HUES64 (cell line): ENCODE data around the gene POLN.

ENCODE experiments used
- H3K27ac ChIP-seq: 2 replicates; pipeline ENCODE4 v1.7.0; 2013; ENCODE audit warnings: low read depth, low read length, inconsistent platforms
- H3K27me3 ChIP-seq: 2 replicates; pipeline ENCODE4 v1.6.1; 2013; ENCODE audit warnings: mild to moderate bottlenecking, low read length; ENCODE audit not compliant: insufficient read depth
- H3K36me3 ChIP-seq: 2 replicates; pipeline ENCODE4 v1.6.1; 2013; ENCODE audit warnings: mild to moderate bottlenecking, low read length; ENCODE audit not compliant: insufficient read depth
- H3K4me1 ChIP-seq: 2 replicates; pipeline ENCODE4 v1.6.1; 2013; ENCODE audit warnings: mild to moderate bottlenecking, low read length, moderate library complexity; ENCODE audit not compliant: insufficient read depth
- H3K4me3 ChIP-seq: 2 replicates; pipeline ENCODE4 v1.5.1; 2013; ENCODE audit warnings: mild to moderate bottlenecking, low read length, moderate library complexity
- H3K9ac ChIP-seq: 2 replicates; pipeline ENCODE4 v1.6.1; 2013; ENCODE audit warnings: mild to moderate bottlenecking, low read depth, low read length
- H3K9me3 ChIP-seq: 2 replicates; pipeline ENCODE4 v1.6.1; 2013; ENCODE audit warnings: low read depth, low read length; ENCODE audit not compliant: insufficient read depth
- WGBS: fragments of 150-250, 120-280 bp; methylation state at CpG from one replicate; pipeline ENCODE4 v1.1.7; 2013; ENCODE audit warnings: missing lambda C conversion rate; 5-methylcytosine and 5-hydroxymethylcytosine counted together

POLN gene

GRCh38 chr4:2142630-2143427 lies 99.1 kb downstream of the POLN start:
- Histone ChIP-seq H3K9me3 (no peaks in the 10 kb centered on the region), H3K27ac (no peak overlapping the region), H3K4me1 (peaks cover 10% of the 10 kb centered on the region; the same call in 1 of the 2 replicates), H3K9ac (no peak overlapping the region), H3K36me3 (no peaks in the 10 kb centered on the region), H3K4me3 (no peak overlapping the region), H3K27me3 (peaks cover 96% of the 10 kb centered on the region)
- 63% methylated on average over 5 of the region's 7 CpGs for WGBS

DNA sequence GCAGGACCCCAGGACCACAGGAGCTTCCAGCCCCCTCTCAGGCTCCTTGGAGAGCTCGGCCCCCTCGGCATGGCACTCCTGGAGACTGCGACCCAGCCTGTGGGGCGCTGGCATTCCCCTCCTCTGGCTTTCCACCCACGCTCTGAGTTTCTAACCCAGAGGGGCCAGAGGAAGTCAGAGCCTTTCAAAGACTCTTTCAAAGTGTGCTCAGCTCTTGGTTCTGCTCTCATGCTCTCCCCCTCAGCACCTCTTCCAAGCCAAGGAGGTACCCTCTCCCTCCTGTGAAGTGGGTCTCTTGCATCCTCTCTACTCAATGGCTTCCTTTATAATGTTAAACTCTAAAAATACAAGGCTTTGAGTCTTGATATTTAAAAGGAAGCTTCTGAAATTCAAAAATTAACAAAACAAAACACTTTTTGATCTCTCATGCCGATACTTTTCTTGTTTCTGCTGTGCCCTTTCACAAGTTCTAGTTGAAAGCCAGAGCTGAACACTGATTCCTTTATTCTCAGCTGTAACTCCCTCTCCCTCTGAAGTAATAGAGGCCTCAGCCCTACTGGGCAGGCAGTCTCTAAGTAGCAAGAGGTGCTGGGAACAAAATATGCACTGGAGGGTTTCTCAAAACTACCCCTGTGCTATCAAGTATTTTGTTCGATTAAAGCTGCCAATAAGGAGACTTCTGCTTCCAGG lies 100.0 kb downstream of the POLN start:
- no peaks in the 10 kb centered on the region for H3K9me3 ChIP-seq
- no peak overlapping the region for H3K27ac ChIP-seq
- H3K4me3 ChIP-seq: no peak overlapping the region
- 17% methylated on average over 7 of the region's 7 CpGs for WGBS
- H3K36me3 ChIP-seq: no peaks in the 10 kb centered on the region
- peaks cover 10% of the 10 kb centered on the region; the same call in 1 of the 2 replicates for H3K4me1 ChIP-seq
- no peak overlapping the region for H3K9ac ChIP-seq
- H3K27me3 ChIP-seq: peaks cover 99% of the 10 kb centered on the region

DNA sequence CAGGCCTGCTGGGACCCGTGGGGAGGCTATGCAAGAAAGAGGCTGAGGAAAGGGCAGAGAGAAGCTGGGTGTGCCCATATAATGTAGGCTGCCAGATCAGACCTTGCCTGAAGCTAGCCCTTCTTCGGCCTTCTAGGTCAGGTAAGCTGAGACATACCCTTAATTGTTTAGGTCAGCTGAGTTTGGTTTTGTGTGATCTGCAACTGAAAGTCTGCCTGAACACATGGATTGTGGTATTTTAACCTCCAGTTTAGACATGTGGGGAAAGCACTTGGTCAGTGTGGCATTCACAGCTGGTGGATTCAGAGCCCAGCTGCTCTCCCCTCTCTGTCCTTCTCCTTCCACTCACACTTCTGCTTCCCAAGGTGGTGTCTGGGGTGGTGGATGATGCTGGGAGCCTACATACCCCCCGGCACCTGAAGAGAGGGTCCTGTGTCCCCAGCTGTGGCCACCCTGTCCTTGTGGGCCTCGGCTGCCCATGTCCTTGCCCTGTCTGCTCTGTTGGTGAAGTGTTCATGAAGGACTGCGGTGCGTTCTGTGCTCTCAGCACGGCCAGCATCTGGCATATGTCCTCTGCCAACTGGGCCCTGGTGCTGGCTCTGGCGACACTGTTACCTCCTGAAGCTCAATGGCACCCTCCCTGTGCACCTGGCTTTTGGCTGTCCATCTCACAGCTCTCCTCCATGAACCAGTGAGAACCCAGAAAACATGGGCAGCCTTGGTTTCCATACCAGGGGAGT lies 100.7 kb downstream of the POLN start:
- peaks cover 10% of the 10 kb centered on the region; the same call in 1 of the 2 replicates for H3K4me1 ChIP-seq
- no peaks in the 10 kb centered on the region for H3K36me3 ChIP-seq
- H3K4me3 ChIP-seq: no peak overlapping the region
- peaks cover 99% of the 10 kb centered on the region for H3K27me3 ChIP-seq
- no peak overlapping the region for H3K9ac ChIP-seq
- no peaks in the 10 kb centered on the region for H3K9me3 ChIP-seq
- WGBS: 75% methylated on average over 8 of the region's 8 CpGs
- H3K27ac ChIP-seq: no peak overlapping the region

DNA sequence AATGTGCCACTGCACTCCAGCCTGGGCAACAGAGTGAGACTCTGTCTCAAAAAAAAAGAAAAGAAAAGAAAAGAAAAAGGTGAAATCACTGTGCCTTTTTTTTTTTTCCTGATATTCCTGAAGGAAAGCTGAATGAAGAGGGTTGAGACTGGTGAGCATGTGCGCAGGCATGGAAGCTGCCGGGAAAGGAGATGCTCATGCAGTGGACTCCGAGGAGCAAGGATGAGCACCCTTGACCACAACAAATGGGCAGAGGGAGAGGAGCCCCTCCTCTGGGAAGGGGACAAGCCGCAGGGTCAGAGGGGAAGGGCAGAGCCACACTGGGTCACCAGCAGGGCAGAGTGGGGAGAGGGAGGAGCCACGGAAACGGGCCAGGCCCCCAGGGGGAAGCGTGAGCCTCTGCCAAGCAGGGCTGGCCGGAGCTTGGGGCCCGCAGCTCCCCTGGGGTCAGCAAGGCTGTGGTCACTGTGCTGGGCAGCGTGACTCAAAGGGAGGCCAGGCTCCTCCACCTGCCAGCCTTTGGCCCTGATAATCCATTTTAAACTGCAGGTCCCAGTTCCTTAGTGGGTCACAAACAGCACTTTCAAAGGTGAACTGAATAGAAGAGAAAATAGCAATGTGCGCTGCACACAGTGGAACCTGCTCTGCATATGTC lies 102.9 kb downstream of the POLN start:
- peaks cover 10% of the 10 kb centered on the region; the same call in 1 of the 2 replicates for H3K4me1 ChIP-seq
- WGBS: 59% methylated on average over 11 of the region's 11 CpGs
- H3K27me3 ChIP-seq: peaks cover 100% of the 10 kb centered on the region
- no peak overlapping the region for H3K4me3 ChIP-seq
- no peaks in the 10 kb centered on the region for H3K9me3 ChIP-seq
- no peaks in the 10 kb centered on the region for H3K36me3 ChIP-seq
- H3K27ac ChIP-seq: no peak overlapping the region
- no peak overlapping the region for H3K9ac ChIP-seq

GRCh38 chr4:2136726-2137125 lies 105.2 kb downstream of the POLN start:
- Histone ChIP-seq H3K9ac (no peak overlapping the region), H3K4me1 (peaks cover under 1% of the 10 kb centered on the region; the same call in 1 of the 2 replicates), H3K27ac (no peak overlapping the region), H3K36me3 (no peaks in the 10 kb centered on the region), H3K4me3 (no peak overlapping the region), H3K9me3 (peaks cover 8% of the 10 kb centered on the region; the same call in 1 of the 2 replicates), H3K27me3 (peaks cover 78% of the 10 kb centered on the region)
- WGBS: 90% methylated on average over 7 of the region's 7 CpGs

GRCh38 chr4:2135083-2135482 lies 106.8 kb downstream of the POLN start:
- H3K36me3 ChIP-seq: no peaks in the 10 kb centered on the region
- 93% methylated on average over 8 of the region's 8 CpGs for WGBS

DNA sequence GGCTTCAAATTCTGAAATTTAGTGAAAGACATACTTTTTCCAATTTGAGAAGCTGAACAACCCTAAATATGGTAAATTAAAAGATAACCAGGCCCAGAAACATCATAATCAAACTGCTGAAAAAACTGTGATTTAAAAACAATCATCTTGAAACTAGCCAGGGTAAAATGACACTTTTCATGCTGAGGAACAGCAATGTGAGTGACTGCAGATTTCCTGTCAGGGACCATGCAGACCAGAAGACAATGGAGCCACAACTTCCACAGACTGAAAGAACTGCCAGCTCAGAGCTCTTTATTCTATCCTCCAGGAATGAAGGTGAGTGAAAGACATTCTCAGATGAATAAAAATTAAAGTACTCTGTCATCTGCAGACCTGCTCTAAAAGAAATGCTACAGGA lies 109.5 kb downstream of the POLN start:
- H3K4me1 ChIP-seq: no peaks in the 10 kb centered on the region
- H3K36me3 ChIP-seq: no peaks in the 10 kb centered on the region
- no peak overlapping the region for H3K9ac ChIP-seq
- H3K27me3 ChIP-seq: peaks cover 35% of the 10 kb centered on the region
- no peak overlapping the region for H3K27ac ChIP-seq
- no peak overlapping the region for H3K4me3 ChIP-seq
- H3K9me3 ChIP-seq: peaks cover 8% of the 10 kb centered on the region; the same call in 1 of the 2 replicates

More at GRCh38 chr4:2135083-2135482, 106.8 kb downstream of the POLN start:
- Histone ChIP-seq H3K27ac (no peak overlapping the region), H3K9me3 (peaks cover 8% of the 10 kb centered on the region; the same call in 1 of the 2 replicates), H3K27me3 (peaks cover 61% of the 10 kb centered on the region), H3K4me1 (no peaks in the 10 kb centered on the region), H3K4me3 (no peak overlapping the region), H3K9ac (no peak overlapping the region)

GRCh38 chr4:2127609-2128332 lies 114.2 kb downstream of the POLN start:
- Histone ChIP-seq H3K4me1 (no peaks in the 10 kb centered on the region), H3K36me3 (no peaks in the 10 kb centered on the region), H3K4me3 (no peak overlapping the region), H3K9me3 (peaks cover 4% of the 10 kb centered on the region; the same call in 1 of the 2 replicates), H3K9ac (no peak overlapping the region), H3K27ac (no peak overlapping the region), H3K27me3 (no peaks in the 10 kb centered on the region; the same call in 1 of the 2 replicates)
- 95% methylated on average over 20 of the region's 20 CpGs for WGBS

DNA sequence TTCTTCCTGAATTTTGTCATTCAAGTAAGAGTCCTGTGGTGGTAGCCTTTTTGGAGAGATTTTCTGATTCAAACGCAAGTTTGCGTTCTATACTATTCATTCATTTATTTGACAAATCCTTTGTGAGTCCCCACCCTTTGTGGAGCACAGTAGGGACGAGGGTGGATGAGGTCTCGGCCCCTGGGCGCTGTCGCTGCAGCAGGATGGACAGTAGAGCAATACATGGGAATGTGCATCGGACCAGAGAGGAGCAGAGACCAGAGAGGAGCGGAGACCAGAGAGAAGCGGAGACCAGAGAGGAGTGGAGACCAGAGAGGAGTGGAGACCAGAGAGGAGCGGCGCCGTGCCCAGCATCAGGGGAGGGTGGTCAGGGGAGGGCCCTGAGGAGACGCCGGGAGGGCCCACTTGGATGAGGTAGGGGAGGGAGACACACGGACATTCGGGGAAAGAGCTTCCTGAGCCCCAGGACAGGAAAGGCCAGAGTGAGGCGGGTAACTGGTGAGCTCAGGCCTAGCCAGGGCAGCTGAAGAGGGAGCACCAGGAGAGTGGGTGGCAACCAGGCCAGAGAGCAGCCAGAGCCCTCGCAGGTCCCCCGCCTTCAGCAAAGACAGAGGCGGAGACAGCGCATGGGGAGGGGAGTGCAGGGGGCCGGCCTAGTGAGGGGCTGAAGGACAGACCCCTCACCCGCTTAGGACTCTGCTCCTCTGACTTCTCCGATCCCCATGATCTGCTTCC lies 115.4 kb downstream of the POLN start:
- H3K4me1 ChIP-seq: no peaks in the 10 kb centered on the region
- WGBS: 83% methylated on average over 23 of the region's 24 CpGs
- no peak overlapping the region for H3K27ac ChIP-seq
- H3K9me3 ChIP-seq: no peaks in the 10 kb centered on the region
- no peaks in the 10 kb centered on the region; the same call in 1 of the 2 replicates for H3K27me3 ChIP-seq
- no peak overlapping the region for H3K9ac ChIP-seq
- H3K4me3 ChIP-seq: no peak overlapping the region
- H3K36me3 ChIP-seq: no peaks in the 10 kb centered on the region

DNA sequence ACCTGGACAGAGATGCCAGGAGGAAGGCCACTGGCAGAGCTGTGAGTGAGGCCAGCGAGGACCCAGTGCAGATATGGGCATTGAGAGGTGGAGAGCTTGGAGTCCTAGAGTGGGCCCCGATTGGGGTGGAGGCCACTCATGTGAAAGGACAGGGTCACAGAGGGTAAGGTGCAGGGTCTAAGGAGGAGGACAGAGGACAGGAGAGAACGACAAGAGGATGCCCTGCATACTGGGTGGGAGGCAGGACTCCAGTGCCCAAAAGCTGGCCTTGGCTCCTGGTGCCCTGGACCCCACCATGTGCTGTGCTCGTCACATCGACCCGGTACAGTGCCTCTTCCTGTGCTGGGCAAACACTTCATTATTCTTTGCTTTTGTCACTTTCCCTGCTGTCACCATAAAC lies 116.1 kb downstream of the POLN start:
- H3K27ac ChIP-seq: no peak overlapping the region
- WGBS: 93% methylated on average over 6 of the region's 6 CpGs
- no peaks in the 10 kb centered on the region for H3K9me3 ChIP-seq
- no peak overlapping the region for H3K9ac ChIP-seq
- no peaks in the 10 kb centered on the region for H3K4me1 ChIP-seq
- H3K36me3 ChIP-seq: no peaks in the 10 kb centered on the region
- no peaks in the 10 kb centered on the region; the same call in 1 of the 2 replicates for H3K27me3 ChIP-seq
- H3K4me3 ChIP-seq: no peak overlapping the region
